SK-N-SH (cell line): ENCODE results near the gene RPH3AL.

ENCODE experiments used
- RAD21 ChIP-seq: IDR thresholded peaks from 2 replicates; pipeline ENCODE4 v1.6.1; 2012; ENCODE audit warnings: mild to moderate bottlenecking, low read length
- RFX5 ChIP-seq: IDR thresholded peaks from 2 replicates; pipeline ENCODE4 v1.6.1; 2012; ENCODE audit warnings: mild to moderate bottlenecking, improper control_type of control experiment, low read length
- SMC3 ChIP-seq: IDR thresholded peaks from 2 replicates; pipeline ENCODE4 v1.6.1; 2012; ENCODE audit warnings: low read depth, low read length, improper control_type of control experiment
- TEAD4 ChIP-seq: IDR thresholded peaks from 2 replicates; pipeline ENCODE4 v1.4.0; 2012; ENCODE audit warnings: mild to moderate bottlenecking, borderline replicate concordance; ENCODE audit not compliant: insufficient read depth
- TF ChIP-seq, protein P1 (sequence below): fragments of 200-600 bp; sonication (generic); IDR thresholded peaks from 2 replicates; pipeline ENCODE4 v1.6.1; 2017; ENCODE audit warnings: antibody characterized with exemption, mild to moderate bottlenecking, moderate library complexity
- TF ChIP-seq, protein P2 (sequence below): IDR thresholded peaks from 2 replicates; pipeline ENCODE4; 2012

DNA sequence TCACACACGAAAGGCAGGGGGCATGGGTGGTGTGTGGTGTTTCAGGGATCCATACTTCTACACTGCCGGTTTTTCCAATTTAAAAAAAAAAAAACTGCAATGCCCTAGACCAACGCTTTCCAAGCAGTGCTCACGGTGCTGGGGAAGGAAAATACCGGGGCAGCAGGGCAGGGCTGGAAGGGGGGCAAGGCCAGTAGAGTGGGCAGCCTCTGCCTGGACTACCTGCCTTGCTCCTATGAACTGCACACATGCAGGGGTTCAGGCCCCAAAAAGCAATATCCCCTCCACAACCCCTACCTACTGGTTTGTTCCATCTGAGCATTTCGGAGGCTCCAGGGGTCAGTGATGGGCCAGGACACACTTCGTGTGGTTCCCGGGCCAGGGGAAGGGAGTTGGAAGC, 29.4 kb downstream of the RPH3AL start:
- TF ChIP-seq, protein P1, sequence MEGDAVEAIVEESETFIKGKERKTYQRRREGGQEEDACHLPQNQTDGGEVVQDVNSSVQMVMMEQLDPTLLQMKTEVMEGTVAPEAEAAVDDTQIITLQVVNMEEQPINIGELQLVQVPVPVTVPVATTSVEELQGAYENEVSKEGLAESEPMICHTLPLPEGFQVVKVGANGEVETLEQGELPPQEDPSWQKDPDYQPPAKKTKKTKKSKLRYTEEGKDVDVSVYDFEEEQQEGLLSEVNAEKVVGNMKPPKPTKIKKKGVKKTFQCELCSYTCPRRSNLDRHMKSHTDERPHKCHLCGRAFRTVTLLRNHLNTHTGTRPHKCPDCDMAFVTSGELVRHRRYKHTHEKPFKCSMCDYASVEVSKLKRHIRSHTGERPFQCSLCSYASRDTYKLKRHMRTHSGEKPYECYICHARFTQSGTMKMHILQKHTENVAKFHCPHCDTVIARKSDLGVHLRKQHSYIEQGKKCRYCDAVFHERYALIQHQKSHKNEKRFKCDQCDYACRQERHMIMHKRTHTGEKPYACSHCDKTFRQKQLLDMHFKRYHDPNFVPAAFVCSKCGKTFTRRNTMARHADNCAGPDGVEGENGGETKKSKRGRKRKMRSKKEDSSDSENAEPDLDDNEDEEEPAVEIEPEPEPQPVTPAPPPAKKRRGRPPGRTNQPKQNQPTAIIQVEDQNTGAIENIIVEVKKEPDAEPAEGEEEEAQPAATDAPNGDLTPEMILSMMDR = no peak
- no peak for TF ChIP-seq RAD21
- no peak for TF ChIP-seq RFX5
- no peak for TF ChIP-seq SMC3
- TF ChIP-seq, protein P2, sequence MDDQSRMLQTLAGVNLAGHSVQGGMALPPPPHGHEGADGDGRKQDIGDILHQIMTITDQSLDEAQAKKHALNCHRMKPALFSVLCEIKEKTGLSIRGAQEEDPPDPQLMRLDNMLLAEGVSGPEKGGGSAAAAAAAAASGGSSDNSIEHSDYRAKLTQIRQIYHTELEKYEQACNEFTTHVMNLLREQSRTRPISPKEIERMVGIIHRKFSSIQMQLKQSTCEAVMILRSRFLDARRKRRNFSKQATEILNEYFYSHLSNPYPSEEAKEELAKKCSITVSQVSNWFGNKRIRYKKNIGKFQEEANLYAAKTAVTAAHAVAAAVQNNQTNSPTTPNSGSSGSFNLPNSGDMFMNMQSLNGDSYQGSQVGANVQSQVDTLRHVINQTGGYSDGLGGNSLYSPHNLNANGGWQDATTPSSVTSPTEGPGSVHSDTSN = no peak
- no peak for TF ChIP-seq TEAD4
